Measurements from ENCODE around the gene INAVA. TPM values are rescaled to one million over a fixed set of nuclear protein-coding genes. Genes with fewer than 3 reads are reported as not detected.

The INAVA gene
- total RNA-seq, 1 experiment from 2014 or later = 36.8 TPM

DNA sequence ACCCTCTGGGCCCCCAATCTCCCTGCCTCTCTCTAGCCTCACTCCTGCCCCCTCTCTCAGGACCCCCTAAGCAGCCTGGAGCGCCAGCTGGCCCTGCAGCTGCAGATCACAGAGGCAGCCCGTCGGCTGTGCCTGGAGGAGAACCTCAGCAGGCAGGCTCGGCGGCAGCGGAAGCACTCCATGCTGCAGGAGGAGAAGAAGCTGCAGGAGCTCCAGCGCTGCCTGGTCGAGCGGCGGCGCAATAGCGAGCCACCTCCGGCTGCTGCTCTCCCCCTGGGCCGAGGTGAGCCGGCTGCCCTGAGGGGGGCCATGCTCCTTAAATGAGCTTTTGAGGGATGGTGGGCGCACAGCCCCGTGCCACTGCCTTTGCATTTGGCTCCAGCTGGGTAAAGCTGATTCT is 6.2 kb downstream of the INAVA start:
- Histone ChIP-seq H3K14ac (ENCODE audit: insufficient read depth, low read length) (no peak overlapping the region), H4K91ac (ENCODE audit: insufficient read length, low read depth, low read length) (no peak overlapping the region), H3K23me2 (ENCODE audit: insufficient read length, low read depth, low read length, poor library complexity, severe bottlenecking) (no peaks in the 10 kb centered on the region), H3T11ph (ENCODE audit: low read length) (no peak overlapping the region), H2BK12ac (ENCODE audit: insufficient read length, low read depth, low read length) (no peak overlapping the region), H2AK5ac (ENCODE audit: insufficient read length, low read length) (no peak overlapping the region), H3K4me2 (ENCODE audit: insufficient read depth, insufficient read length, low read length) (no peak overlapping the region), H3K23ac (ENCODE audit: insufficient read length, low read depth, low read length) (no peak overlapping the region), H4K5ac (ENCODE audit: insufficient read length, low read depth, low read length) (no peak overlapping the region), H3K9me3 (ENCODE audit: control insufficient read depth, low read depth, low read length) (no peaks in the 10 kb centered on the region), H3K27me3 (ENCODE audit: insufficient read depth, low read length) (no peaks in the 10 kb centered on the region), H3K79me1 (ENCODE audit: insufficient read depth, low read depth, low read length, poor library complexity, severe bottlenecking) (peaks cover 7% of the 10 kb centered on the region), H3K27ac (ENCODE audit: insufficient read length, low read depth, low read length) (no peak overlapping the region), H3K56ac (ENCODE audit: insufficient read length, low read depth, low read length) (no peak overlapping the region), H2BK20ac (ENCODE audit: low read depth, low read length, poor library complexity, severe bottlenecking) (no peak overlapping the region), H2BK15ac (ENCODE audit: low read depth, low read length) (no peak overlapping the region), H3K4me1 (ENCODE audit: insufficient read depth, low read length) (no peaks in the 10 kb centered on the region; the same call in 1 of the 2 replicates), H4K20me1 (ENCODE audit: control insufficient read depth, insufficient read depth, insufficient read length) (peaks cover 2% of the 10 kb centered on the region), H2BK5ac (ENCODE audit: insufficient read length, low read length) (no peak overlapping the region), H4K8ac (replicated peaks; ENCODE audit: insufficient read length, low read depth, low read length) (no peak overlapping the region), H2AFZ (ENCODE audit: low read length) (no peak overlapping the region), H2BK120ac (ENCODE audit: low read depth, low read length, poor library complexity, severe bottlenecking) (no peak overlapping the region), H3K79me2 (ENCODE audit: insufficient read depth, low read length) (peaks cover 4% of the 10 kb centered on the region; the same call in 1 of the 2 replicates), H3K9ac (ENCODE audit: extremely low read depth, insufficient read length, low read length) (no peak overlapping the region), H3K4ac (ENCODE audit: low read depth, low read length) (no peak overlapping the region), H3K18ac (ENCODE audit: insufficient read length, low read depth, low read length) (no peak overlapping the region)
- H3K27ac Mint-ChIP-seq = no peak overlapping the region; a peak in 1 of 7 replicates
- H3K9me3 Mint-ChIP-seq = no peaks in the 10 kb centered on the region; a peak in 1 of 5 replicates
- no peak overlapping the region for H3K4me3 Mint-ChIP-seq
- H3K36me3 Mint-ChIP-seq (ENCODE audit: insufficient read depth in 1 of 3, low read depth in 3 of 3) = peaks cover 28 to 62% (median 52%) of the 10 kb centered on the region in 3 experiments; a peak in 6 of 7 replicates
- TF ChIP-seq, protein P1, sequence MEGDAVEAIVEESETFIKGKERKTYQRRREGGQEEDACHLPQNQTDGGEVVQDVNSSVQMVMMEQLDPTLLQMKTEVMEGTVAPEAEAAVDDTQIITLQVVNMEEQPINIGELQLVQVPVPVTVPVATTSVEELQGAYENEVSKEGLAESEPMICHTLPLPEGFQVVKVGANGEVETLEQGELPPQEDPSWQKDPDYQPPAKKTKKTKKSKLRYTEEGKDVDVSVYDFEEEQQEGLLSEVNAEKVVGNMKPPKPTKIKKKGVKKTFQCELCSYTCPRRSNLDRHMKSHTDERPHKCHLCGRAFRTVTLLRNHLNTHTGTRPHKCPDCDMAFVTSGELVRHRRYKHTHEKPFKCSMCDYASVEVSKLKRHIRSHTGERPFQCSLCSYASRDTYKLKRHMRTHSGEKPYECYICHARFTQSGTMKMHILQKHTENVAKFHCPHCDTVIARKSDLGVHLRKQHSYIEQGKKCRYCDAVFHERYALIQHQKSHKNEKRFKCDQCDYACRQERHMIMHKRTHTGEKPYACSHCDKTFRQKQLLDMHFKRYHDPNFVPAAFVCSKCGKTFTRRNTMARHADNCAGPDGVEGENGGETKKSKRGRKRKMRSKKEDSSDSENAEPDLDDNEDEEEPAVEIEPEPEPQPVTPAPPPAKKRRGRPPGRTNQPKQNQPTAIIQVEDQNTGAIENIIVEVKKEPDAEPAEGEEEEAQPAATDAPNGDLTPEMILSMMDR (conservative IDR thresholded peaks at IDR 0.05) = no peak
- H3K27me3 Mint-ChIP-seq (ENCODE audit: low read depth) = no peaks in the 10 kb centered on the region
- DNase-seq = no peak
- H3K4me1 Mint-ChIP-seq = peaks cover 12 to 19% of the 10 kb centered on the region in 2 experiments
- no CpG with 5 or more reads among the region's 17 CpGs for WGBS (ENCODE audit: extremely low coverage, insufficient read length, low lambda C conversion rate)

Measured in H9 (cell line).